HCT116 (cell line): ENCODE measurements around the gene CPZ. TPM values are rescaled to one million over a fixed set of nuclear protein-coding genes. Genes with fewer than 3 reads are reported as not detected.

Experiments
- ATAC-seq: fragments of 200-7000 bp; cut with Tn5 transposase; 2 replicates; pipeline ENCODE4 v1.9.1; 2020; ENCODE audit warnings: mild to moderate bottlenecking, moderate library complexity
- BruUV-seq: library from RNA; stranded (reverse); fragments of 400-500 nt; replicated peaks from 2 replicates; lab custom pipeline; 2021; lab: Mats Ljungman, UMichigan
- CTCF ChIA-PET: fragments of 300-600 bp; sonication (Branson Sonifier 250); formaldehyde crosslinking; loops from one replicate; lab custom pipeline; 2021; ENCODE audit warnings: antibody characterized with exemption; lab: Charles Lee
- POLR2A ChIA-PET: fragments of 300-600, 350-600 bp; sonication (Branson Sonifier 250); formaldehyde crosslinking; loops from one replicate; lab custom pipeline; 2021; ENCODE audit warnings: antibody characterized with exemption; lab: Charles Lee
- RAD21 ChIA-PET, 2 experiments: fragments of 300-600 bp; sonication (Branson Sonifier 250); formaldehyde crosslinking; loops; one replicate each; lab custom pipeline; 2023; ENCODE audit warnings: low total read pairs in 2 of 2; ENCODE audit not compliant: uncharacterized antibody in 2 of 2, unreplicated experiment in 2 of 2, low non-redundant PET in 1 of 2; lab: Charles Lee
- DNase-seq: peaks from one replicate; pipeline ENCODE4 v3.0.0-alpha.2; 2010; ENCODE audit warnings: low read depth, low spot score
- H2AFZ ChIP-seq: fragments of 200-600 bp; shearing (Covaris generic), sonication (generic); 2 replicates; pipeline ENCODE4 v1.6.1; 2017; ENCODE audit warnings: low read depth, mixed run types, mixed read lengths, antibody characterized with exemption, low read length; ENCODE audit not compliant: poor library complexity, severe bottlenecking
- H3K27ac ChIP-seq: 2 replicates; pipeline ENCODE4 v1.5.1; 2012; ENCODE audit warnings: low read depth, low read length
- H3K27me3 ChIP-seq: fragments of 200-600 bp; sonication (generic); 2 replicates; pipeline ENCODE4 v1.6.1; 2016; ENCODE audit warnings: mixed run types, low read length, mixed read lengths; ENCODE audit not compliant: insufficient read depth
- H3K36me3 ChIP-seq, 2 experiments: fragments of 200-500 bp in 1 of 2; fragments of 200-600 bp in 1 of 2; sonication (Bioruptor generic) in 1 of 2; sonication (generic) in 1 of 2; 2 replicates each; pipeline versions ENCODE4 v1.5.1 to v1.6.1; 2014 to 2016; ENCODE audit warnings: low read length in 2 of 2, inconsistent platforms in 1 of 2, mixed read lengths in 1 of 2, mixed run types in 1 of 2; ENCODE audit not compliant: insufficient read depth in 2 of 2, control insufficient read depth in 1 of 2
- H3K4me1 ChIP-seq, 2 experiments: fragments of 200-600 bp in 1 of 2; sonication (generic) in 1 of 2; 2 replicates each; pipeline versions ENCODE4 v1.5.1 to v1.6.1; 2012 to 2017; ENCODE audit warnings: low read length in 2 of 2, inconsistent platforms in 1 of 2, mild to moderate bottlenecking in 1 of 2, mixed read lengths in 1 of 2, mixed run types in 1 of 2, moderate library complexity in 1 of 2; ENCODE audit not compliant: insufficient read depth in 2 of 2, control insufficient read depth in 1 of 2
- H3K4me2 ChIP-seq: fragments of 200-600 bp; sonication (generic); 2 replicates; pipeline ENCODE4 v1.6.1; 2017; ENCODE audit warnings: mixed run types, low read length, mixed read lengths
- H3K4me3 ChIP-seq, 2 experiments: fragments of 200-600 bp in 1 of 2; sonication (generic) in 1 of 2; replicated peaks in 1 of 2; 2 replicates each; pipeline ENCODE4 v1.5.1; 2011 to 2016; ENCODE audit warnings: low read length in 2 of 2, control low read depth in 1 of 2, low read depth in 1 of 2, mild to moderate bottlenecking in 1 of 2, mixed read lengths in 1 of 2, mixed run types in 1 of 2
- H3K79me2 ChIP-seq: fragments of 200-600 bp; sonication (generic); 2 replicates; pipeline ENCODE4 v1.6.1; 2017; ENCODE audit warnings: mild to moderate bottlenecking, mixed run types, low read length, moderate library complexity, mixed read lengths; ENCODE audit not compliant: insufficient read depth
- H3K9ac ChIP-seq: fragments of 200-600 bp; sonication (generic); 2 replicates; pipeline ENCODE4 v1.6.1; 2016; ENCODE audit warnings: low read length, mixed read lengths
- H3K9me2 ChIP-seq: fragments of 200-600 bp; sonication (generic), shearing (Covaris generic); 2 replicates; pipeline ENCODE4 v1.6.1; 2017; ENCODE audit warnings: mixed run types, mild to moderate bottlenecking, moderate library complexity; ENCODE audit not compliant: insufficient read depth
- H3K9me3 ChIP-seq, 2 experiments: fragments of 200-500 bp in 1 of 2; fragments of 200-600 bp in 1 of 2; sonication (Bioruptor generic) in 1 of 2; sonication (generic) in 1 of 2; 2 replicates each; pipeline ENCODE4 v1.6.1; 2014 to 2017; ENCODE audit warnings: low read length in 2 of 2, mixed read lengths in 2 of 2, inconsistent platforms in 1 of 2, low read depth in 1 of 2, mild to moderate bottlenecking in 1 of 2, mixed run types in 1 of 2, moderate library complexity in 1 of 2; ENCODE audit not compliant: control insufficient read depth in 1 of 2, insufficient read depth in 1 of 2
- H4K20me1 ChIP-seq: fragments of 200-600 bp; sonication (generic), shearing (Covaris generic); 2 replicates; pipeline ENCODE4 v1.6.1; 2017; ENCODE audit warnings: mixed run types, mild to moderate bottlenecking, moderate library complexity; ENCODE audit not compliant: insufficient read depth
- EGR1 ChIP-seq: IDR thresholded peaks from 2 replicates; pipeline ENCODE4 v1.6.1; 2012; ENCODE audit warnings: low read depth
- ELF1 ChIP-seq: IDR thresholded peaks from 2 replicates; pipeline ENCODE4 v1.6.1; 2012; ENCODE audit warnings: low read depth, borderline replicate concordance
- EZH2phosphoT487 ChIP-seq: fragments of 200-600 bp; IDR thresholded peaks from 2 replicates; pipeline ENCODE4 v1.6.1; 2018; ENCODE audit warnings: antibody characterized with exemption, borderline replicate concordance
- JUND ChIP-seq: IDR thresholded peaks from 2 replicates; pipeline ENCODE4 v1.6.1; 2012
- MAX ChIP-seq: IDR thresholded peaks from 2 replicates; pipeline ENCODE4 v1.6.1; 2012
- SRF ChIP-seq: IDR thresholded peaks from 2 replicates; pipeline ENCODE4 v1.6.1; 2012; ENCODE audit warnings: low read depth
- TCF7L2 ChIP-seq: IDR thresholded peaks from 2 replicates; pipeline ENCODE4 v1.7.0; 2011; ENCODE audit warnings: borderline replicate concordance, inconsistent platforms; ENCODE audit not compliant: insufficient read depth, insufficient read length; ENCODE audit errors: extremely low read depth
- ZNF274 ChIP-seq: fragments of 200-500 bp; sonication (Bioruptor generic); IDR thresholded peaks from 2 replicates; pipeline ENCODE4 v1.6.1; 2014; ENCODE audit warnings: mild to moderate bottlenecking, low read depth, low read length, inconsistent platforms
- intact Hi-C: fragments of 100-400 bp; cut with micrococcal nuclease; formaldehyde crosslinking; loops from 2 replicates; pipeline ENCODE4 v1.10.0; 2022
- total RNA-seq: library from RNA; stranded (reverse); gene quantifications from one replicate; pipeline ENCODE4 v1.2.1, GENCODE V29; 2021; ENCODE audit not compliant: unreplicated experiment

The CPZ gene
- total RNA-seq, 1 experiment from 2014 or later, result not detected

DNA sequence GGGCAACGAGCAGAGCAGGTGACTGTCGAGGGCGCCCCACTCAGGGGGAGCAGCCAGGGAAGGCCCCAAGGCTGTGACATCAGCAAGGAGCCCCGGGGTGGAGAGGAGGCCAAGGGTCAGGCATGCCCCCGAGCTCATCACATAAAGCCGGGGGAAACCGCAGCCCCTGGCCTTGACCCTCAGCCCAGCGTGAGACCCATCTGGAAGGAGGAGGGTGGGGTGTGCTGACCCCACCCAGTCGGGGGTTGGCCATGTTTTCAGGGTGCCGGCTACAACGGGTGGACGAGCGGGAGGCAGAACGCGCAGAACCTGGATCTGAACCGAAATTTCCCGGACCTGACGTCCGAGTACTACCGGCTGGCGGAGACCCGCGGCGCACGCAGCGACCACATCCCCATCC is 13.9 kb downstream of the CPZ start (continued):
- TF ChIP-seq ZNF274 (no peak), JUND (no peak), EZH2phosphoT487 (no peak), TCF7L2 (no peak)

DNA sequence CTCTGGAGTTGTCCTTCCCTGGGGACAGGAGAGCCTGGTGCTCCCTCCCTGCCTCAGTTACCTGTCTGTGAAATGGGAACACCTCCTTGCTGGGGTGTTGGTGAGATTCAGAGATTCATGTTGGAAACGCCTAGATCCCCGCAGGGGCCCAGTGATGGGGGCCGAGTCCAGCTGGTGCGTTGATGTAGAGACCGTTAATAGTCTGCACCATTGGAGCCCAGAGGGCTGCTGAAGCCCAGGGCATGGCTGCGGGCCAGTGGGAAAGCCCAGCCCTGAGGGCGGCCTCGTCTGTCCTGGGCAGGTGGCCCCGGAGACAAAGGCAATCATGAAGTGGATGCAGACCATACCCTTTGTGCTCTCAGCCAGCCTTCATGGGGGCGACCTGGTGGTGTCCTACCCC is 14.4 kb downstream of the CPZ start:
- no peaks in the 10 kb centered on the region for H3K36me3 ChIP-seq
- intact Hi-C loops, result loop anchor here (10.0 kb wide), 1 partner anchor 278 kb away; no protein-coding TSS in a partner anchor
- H3K27ac ChIP-seq, result no peak overlapping the region
- no TSS peak for BruUV-seq
- H3K4me3 ChIP-seq, result no peak overlapping the region
- H3K9me3 ChIP-seq, result no peaks in the 10 kb centered on the region
- 0 out of 2 replicates have a peak, but pooled peaks cover 4% of the 10 kb centered on the region for H3K27me3 ChIP-seq
- H4K20me1 ChIP-seq, result no peaks in the 10 kb centered on the region
- no peak overlapping the region for H2AFZ ChIP-seq
- H3K9ac ChIP-seq, result no peak overlapping the region
- RAD21 ChIA-PET, result interaction anchor here in 1 of 2 experiments (1.2 kb wide), 1 partner anchor 310 kb away, joined by 3 read pairs; no protein-coding TSS in a partner anchor
- H3K9me2 ChIP-seq, result no peaks in the 10 kb centered on the region
- H3K4me1 ChIP-seq, result no peaks in the 10 kb centered on the region
- ATAC-seq, result no peak
- CTCF ChIA-PET, result interaction anchor here (1.0 to 1.7 kb wide), 7 partner anchors 8 to 313 kb away, joined by 3 to 15 read pairs (median 4); no protein-coding TSS in a partner anchor
- no peak overlapping the region for H3K4me2 ChIP-seq
- DNase-seq, result no peak
- POLR2A ChIA-PET, result no interaction called here
- no peak for TF ChIP-seq MAX
- TF ChIP-seq EGR1, result no peak
- no peak for TF ChIP-seq JUND
- no peak for TF ChIP-seq ELF1
- TF ChIP-seq ZNF274, result no peak
- no peak for TF ChIP-seq SRF
- H3K79me2 ChIP-seq, result no peaks in the 10 kb centered on the region
